Stimulated activated CD8-positive, alpha-beta memory T cell treated with anti-CD3 and anti-CD28 coated beads, Interleukin-4, amount 100 ng/mL, for 1 hour (primary cell): ENCODE measurements around the gene PROK1.

Experiments
- DNase-seq, 2 donors: peaks; one replicate each; pipeline ENCODE4 v3.0.0-alpha.2; 2020; ENCODE audit warnings: low read depth in 2 of 2, low spot score in 1 of 2

PROK1 gene

DNA sequence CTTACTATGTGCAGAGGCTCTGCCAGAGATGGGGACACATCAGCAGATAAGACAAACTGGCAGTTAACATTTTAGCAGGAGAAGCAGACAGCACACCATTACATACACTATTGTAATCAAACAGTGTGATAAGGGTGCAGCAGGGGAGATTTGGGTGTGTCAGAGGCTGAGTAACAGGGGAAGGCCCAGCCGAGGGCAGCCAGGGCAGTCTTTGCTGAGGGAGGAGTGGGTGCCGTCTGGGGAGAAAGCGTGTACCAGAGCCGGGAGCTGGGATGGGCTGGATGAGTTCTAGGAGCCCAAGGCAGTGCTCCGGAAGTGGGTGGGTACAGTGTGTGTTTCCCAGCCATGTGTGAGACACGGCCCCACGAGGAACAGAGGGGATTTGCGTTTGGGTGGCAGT is 36.8 kb downstream of the PROK1 start:
- DNase-seq: no peak

- no peak for DNase-seq
These were observed 37.2 kb downstream of the PROK1 start for GRCh38 chr1:110488161-110488560.

DNA sequence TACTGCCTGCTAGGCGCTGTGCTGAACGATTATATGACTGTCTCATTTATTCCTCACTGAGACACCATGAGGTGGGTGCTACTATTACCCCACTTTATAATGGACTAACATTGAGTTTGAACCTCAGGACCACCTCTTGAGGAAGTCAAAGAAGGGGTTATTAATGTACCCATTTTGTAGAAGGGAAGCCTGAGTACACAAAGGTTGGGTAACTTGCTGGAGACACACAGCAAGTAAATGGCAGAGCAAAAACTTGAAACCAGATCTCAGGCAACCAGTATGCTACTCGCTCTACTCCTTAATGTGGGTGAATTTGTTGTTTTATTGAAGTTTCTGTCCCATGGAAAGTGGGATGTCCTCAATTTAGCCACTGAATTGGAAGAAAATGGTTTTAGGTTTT is 37.9 kb downstream of the PROK1 start:
- no peak for DNase-seq

- DNase-seq: no peak
These were observed 38.5 kb downstream of the PROK1 start for GRCh38 chr1:110489406-110489805.

DNA sequence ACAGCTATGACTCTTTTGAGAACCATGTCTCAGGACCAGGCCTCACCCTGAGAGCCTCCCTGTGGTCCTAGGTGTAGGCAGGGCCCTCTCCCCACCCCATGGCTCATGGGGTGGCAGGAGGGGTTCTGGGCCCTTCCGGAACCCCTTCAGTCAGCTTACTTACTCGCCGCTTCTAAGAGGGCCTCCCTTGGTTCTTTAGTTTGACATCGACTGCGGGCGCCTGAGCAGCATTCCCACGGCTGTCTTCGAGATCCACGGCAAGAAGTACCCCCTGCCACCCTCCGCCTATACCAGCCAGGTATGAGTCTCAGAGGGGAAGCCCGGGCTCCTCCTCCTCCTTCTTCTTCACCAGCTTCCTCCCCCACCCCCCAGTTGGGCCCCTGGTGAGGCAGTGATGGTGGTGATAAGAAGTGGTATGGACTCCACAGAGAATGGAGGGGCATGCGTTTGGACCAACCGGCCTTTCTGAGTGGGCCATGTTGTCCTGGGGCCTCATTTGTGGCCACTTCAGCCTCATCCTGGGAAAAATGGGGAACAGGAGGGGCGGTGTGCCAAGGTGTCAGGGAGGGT is 39.1 kb downstream of the PROK1 start:
- no peak for DNase-seq

DNA sequence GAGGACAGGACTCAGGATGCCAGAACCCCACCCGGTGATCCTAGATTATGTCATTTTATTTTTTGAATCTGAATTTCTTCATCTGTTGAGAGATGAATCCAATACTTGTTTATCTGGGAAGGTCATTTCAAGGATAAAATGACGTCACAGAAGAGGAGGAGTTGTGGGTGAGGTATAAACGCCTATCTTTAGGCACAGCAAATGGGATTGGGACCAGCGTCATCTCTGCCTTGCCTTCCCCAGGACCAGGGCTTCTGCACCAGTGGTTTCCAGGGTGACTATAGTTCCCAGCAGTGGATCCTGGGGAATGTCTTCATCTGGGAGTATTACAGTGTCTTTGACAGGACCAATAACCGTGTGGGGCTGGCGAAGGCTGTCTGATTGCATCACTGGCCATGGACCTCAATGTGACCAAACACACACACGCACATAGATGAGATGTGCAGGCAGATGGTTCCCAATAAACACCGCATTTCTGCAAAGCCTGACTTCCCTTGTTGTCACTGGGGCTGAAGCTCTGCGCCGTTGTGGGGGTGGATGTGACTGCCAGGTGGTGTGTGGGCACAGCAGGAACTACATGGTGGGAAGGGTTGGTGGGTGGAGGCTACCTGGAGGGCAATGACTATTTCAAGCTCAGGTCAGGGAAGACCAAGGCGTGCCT is 40.0 kb downstream of the PROK1 start:
- no peak for DNase-seq

DNA sequence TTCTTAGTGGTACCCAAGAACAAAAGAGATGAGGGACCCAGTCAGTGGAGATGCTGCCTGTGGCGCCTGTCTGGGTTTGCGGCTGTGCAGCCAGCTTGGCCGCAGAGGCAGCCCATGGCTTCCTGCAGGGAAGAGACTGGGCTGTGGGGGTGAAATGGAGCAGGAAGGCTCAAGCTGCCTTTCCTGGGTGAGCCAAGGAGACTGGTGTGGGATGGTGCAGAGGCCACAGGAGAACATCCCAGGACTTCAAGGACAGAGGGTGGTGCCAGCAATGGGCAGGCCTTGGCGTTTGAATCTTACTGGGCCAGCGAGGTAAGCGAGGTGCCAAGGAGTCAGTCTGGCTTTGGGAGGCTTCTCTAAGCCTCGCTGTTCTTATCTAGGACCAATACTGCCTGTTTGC is 41.6 kb downstream of the PROK1 start:
- DNase-seq: no peak

GRCh38 chr1:110493059-110493699 is 42.2 kb downstream of the PROK1 start:
- DNase-seq: no peak

DNA sequence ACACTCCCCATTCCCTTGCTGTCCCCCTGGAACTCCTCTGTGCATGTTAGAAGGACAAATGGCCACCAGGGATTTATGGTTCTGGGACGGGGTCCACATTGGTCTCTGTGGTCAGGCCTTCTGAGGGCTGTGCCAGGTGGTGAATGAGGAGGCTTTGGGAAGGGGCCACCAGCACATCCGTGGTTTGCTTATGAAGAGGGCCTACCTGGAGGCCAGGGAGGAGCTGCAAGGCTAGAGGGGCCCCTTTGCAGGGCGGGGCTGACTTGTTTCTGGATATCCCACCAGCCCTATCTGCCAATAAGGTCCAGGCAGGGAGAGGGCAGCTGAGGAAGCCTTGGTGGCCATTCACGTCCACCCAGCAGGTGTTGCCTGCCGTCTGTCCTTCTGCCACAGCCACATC is 43.1 kb downstream of the PROK1 start:
- no peak for DNase-seq

- DNase-seq: no peak
These were observed 43.8 kb downstream of the PROK1 start for GRCh38 chr1:110494522-110495406.

DNA sequence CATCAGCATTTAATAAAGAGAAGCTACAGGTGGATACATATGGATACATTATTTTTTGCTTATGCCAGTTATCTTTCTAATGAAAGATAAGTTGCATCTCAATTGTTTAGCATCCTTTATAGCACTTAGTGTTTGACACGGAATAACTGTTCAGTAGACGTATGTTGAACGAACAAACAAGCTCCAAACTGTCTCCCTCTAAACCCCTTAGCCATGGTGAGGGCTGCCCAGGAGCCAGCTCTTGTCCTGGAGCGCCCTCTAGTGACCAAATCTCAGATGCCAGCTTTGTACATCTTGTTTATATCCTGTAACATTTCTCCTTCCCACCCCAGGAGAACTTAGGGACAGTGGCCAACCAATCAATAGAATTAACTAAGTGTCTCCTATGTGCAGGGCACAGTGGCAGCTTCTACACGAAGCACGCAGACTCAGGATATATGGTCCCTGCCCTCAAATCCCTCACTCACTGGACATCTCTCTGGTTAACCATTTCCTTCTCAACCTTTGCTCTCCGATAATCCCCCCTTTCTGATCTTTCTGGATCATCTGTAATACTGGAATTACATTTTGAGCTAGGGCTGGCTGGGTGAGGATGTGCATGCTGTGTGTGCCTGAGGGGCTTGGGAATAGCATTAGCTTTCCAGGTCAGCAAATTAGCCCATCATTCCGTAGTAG is 45.1 kb downstream of the PROK1 start:
- peak; percentile 42 to 51 for DNase-seq

- no peak for DNase-seq
These were observed 47.3 kb downstream of the PROK1 start for GRCh38 chr1:110498270-110498669.

DNA sequence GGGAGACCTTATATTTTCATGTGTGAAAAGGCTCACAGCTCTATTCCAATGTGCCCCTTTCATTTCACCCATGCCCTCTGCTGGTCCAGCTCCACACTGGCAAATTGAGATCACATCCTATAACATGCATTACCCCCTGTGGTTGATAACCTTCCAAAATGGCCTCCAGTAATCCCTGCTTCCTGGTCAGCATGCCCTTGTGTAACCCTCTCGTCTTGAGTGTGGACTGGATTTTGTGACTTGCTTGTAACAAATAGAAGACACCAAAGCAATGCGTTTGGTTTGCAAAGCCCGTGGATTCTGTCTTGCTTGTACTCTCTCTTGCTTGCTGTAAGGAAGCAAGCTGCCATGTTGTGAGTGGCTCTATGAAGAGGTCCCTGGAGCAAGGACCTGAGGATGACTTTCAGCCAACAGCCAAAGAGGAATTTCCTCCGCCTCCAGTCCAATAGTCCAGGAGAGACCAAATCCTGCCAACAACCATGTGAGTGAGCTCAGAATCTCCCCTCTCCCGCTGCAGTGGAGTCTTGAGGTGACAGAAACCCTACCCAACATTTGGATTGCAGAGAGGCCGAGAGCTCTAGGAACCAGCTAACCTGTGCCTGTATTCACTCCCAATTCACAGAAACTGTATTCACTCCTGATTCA is 50.7 kb downstream of the PROK1 start:
- no peak for DNase-seq

GRCh38 chr1:110502402-110503151 is 51.6 kb downstream of the PROK1 start:
- DNase-seq: no peak

GRCh38 chr1:110503471-110503870 is 52.5 kb downstream of the PROK1 start:
- DNase-seq: no peak

- no peak for DNase-seq
These were observed 53.3 kb downstream of the PROK1 start for GRCh38 chr1:110504226-110504625.

- no peak for DNase-seq
These were observed 54.6 kb downstream of the PROK1 start for GRCh38 chr1:110505596-110505995.

DNA sequence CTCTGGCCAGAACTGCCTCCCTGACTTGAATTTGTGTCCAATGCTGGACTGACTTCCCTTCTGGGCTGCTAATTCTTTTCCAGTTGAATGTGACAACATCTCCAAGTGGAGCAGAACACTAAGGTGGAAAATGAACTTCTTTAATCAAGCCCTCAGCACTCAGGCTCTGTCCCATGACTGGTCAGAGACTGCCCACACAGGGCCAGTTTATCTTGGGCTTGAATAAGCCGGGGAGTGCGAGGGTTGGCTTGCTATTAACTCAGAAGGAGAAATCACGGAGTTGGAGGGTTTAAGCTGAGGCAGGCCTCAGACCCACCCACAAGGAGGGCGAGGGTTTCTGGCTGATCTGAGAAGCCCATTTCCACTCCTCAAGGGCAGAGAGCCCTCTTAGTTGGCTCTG is 55.6 kb downstream of the PROK1 start:
- DNase-seq: no peak
